ENCODE results near the gene PRTFDC1.
A peak's percentile ranks its signal among the peaks of the same experiment; 100 is the strongest.
"Not testable (repeated sequence)": the region's sequence is repeated elsewhere in the genome, so short reads cannot be mapped to it uniquely, and the experiment has no call there.

PRTFDC1 gene, protein sequence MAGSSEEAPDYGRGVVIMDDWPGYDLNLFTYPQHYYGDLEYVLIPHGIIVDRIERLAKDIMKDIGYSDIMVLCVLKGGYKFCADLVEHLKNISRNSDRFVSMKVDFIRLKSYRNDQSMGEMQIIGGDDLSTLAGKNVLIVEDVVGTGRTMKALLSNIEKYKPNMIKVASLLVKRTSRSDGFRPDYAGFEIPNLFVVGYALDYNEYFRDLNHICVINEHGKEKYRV

DNA sequence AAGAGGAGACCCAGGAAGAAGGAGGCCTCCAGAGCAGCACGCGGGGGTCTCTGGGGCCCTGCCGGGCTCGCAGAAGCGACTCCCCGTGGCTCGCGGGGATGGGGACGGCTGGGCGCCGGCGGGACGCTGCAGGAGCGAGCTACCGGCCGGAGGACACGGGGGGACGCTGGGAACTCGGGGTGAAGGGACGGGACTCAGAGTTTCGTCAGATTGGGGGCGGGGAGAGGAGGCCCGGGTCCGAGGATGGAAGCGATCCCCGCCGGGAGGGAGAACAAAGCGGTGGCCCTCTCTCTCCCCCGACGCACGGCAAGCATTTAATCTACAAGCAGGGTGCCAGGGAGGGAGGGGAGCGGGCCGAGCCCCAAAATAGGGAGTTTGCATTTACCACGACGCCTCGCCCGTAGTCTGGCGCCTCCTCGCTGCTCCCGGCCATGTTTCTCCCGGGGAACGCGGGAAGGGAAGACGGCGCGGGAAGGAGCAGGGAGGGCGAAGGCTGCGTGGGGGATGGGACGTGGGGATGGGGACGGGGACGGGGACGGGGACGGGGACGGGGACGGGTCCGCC, at the start of gene PRTFDC1:
Gene PRTFDC1 (minus strand): TSS at position 464 of the 564 bp plus-strand sequence. CDS start 31 bp downstream, at position 433.
- peak; percentile 72 for DNase-seq (ENCODE audit: low spot score)

DNA sequence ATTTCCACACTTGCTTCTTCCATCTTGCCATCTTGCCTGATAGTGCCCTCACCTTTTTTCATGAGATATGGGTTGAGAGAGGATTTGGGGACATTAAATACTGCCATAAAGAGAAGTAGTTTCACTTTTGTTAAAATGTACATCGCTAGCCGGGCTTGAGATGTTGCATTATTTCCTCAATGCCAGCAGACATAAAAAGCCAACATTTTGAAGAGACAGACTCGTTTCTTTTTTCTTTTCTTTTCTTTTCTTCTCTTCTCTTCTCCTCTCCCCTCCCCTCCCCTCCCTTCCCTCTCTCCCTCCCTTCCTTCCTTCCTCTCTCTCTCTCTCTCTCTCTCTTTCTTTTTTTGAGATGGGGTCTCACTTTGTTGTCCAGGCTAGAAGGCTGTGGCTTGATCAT, 45.6 kb upstream of the PRTFDC1 start:
- DNase-seq (ENCODE audit: low spot score) = no peak

DNA sequence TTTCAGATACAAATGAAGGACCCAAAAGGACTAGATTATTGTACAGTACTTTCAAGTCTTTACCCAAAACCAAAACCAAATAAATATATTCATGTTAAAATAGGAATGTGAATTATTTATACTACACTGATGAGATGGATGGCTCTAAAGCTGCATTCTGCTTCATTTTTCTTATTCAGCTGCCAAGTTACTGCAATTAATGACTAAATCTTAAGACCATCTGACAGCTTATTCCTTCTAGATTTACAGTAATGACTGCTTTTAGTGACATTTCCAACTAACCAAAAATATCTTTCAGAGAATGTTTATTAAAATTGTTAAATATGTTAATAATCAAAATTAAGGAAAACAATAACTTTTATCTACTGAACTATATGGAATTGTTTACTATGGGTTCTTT, 42.7 kb upstream of the PRTFDC1 start:
- DNase-seq (ENCODE audit: low spot score) = no peak

DNA sequence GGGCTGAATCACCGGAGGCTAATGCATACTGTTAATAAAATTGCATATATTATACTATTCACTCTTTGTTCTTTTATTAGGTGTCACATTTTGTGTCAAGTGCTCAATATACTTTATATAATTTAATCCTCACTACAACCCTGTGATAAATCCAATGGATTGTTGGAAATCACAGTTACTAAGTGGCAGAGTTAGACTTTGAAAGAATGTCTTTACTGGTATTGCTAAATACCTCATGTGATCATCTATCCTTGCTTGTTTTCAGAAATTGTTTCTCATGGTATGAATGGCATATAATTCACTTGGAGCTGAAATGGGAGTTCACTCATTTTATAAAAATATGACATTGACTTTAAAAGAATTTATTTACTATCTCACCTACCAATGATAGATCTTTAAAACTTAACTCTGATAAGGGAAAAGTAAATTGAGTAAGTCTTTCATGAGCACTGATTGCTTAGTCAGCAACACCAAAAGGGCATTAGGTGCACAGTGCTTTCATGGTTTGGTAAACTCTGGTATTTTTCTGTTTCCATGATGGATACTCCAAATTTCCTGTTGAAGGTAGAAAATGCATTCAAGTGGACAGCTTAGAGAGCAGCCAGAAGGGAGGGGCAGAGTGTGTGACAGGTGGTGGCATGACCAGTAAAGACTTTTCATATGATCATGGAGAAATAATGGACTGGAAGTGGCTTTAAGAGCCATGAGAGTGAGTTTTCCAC, 41.0 kb upstream of the PRTFDC1 start:
- DNase-seq (ENCODE audit: low spot score) = no peak

DNA sequence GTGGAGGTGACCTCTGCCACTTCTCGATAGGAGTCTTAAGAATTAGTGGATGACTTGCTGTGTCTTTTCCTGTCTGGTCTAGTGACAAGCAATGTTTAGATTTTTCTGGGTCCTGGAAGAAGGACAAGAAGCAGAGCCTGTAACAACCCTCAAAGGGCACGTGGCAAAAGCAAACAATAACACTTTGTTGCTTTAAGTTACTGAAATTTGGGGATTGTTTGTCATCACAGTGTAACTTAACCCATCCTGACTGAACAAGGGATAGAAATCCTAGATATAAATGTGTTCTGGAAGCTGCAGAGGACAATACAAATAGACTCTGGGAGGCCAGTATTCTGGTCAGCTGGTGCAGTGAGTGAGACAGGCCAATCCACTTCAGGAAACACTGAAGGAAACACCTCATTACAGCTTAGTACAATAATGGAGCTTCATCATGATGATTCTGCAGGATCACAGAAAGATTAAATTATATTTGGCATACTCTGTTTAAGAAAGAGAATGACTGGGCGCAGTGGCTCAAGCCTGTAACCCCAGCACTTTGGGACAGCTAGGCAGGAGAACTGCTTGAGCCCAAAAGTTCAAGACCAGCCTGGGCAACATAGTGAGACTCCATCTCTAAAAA, 40.2 kb upstream of the PRTFDC1 start:
- DNase-seq (ENCODE audit: low spot score) = no peak

DNA sequence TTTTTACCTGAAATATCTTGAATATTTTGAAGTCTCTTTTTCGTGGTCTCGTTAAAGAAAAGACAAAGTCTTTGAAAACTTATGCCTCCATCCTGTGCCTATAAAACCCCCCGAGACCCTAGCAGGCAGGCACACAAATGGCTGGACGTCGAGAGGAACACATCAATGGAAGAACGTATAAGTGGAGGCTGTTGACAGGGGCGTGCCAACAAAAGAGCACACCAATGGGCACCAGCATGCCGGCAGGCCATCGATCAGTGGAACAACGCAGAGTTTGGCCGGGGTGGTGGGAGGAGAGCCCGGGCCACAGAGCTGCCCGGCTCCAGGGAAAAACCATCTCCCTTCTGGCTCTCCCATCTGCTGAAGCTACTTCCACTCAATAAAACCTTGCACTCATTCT, 38.9 kb upstream of the PRTFDC1 start:
- no peak for DNase-seq (ENCODE audit: low spot score)

DNA sequence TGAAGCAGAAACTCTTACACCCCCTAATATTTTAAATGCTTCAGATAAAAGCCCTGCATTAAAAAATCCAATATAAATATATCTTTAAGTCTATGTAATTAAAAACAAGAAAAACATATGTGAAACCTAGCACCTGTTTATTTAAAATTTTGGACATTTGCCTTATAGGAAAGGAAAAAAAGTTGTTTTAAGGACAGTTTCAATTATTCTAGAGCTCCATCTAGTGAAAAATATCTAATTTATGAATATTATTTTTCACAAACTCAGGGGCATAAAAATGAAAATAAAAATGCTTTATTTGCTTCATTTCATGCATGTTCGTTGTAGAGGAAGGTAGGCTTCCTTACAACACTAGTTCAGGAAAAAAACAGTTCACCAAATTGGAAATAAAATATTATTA, 37.5 kb upstream of the PRTFDC1 start:
- no peak for DNase-seq (ENCODE audit: low spot score)

DNA sequence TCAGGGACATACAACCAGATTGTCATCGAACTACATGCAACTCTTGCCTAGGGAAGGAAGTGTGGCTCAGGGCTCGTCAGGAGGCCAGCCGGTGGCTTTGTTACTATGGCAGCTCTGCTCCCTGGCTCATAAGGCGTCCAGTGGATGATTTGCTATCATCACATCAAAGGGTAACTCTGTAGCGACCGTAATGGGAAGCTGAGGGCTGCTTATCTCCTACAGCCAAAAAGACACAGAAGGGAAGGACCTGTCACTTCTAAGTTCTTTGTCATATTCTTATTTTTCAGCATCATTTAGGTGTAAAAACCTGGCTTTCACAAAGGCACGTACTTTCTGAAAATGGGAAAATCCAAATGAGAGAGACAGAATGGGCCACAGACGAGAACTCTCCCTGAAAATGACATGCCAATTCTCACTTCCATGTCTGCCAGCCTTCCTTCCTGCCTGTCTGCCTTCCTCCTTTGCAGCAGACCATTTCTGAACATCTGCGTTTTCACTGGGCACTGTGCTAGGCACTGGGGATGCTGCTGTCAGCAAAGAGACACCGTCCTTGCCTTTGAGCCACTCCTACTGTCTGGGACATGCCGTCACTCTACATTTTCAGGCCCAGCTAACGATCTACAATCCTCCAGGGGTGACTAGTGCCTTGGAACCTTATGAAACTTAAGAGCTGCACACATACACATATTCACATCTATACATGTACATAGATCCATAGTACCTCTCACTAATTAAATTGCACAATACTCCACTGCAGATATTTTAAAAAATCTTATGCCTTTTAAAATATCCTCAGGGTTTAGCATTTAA, 36.6 kb upstream of the PRTFDC1 start:
- peak; percentile 80 for DNase-seq (ENCODE audit: low spot score)

DNA sequence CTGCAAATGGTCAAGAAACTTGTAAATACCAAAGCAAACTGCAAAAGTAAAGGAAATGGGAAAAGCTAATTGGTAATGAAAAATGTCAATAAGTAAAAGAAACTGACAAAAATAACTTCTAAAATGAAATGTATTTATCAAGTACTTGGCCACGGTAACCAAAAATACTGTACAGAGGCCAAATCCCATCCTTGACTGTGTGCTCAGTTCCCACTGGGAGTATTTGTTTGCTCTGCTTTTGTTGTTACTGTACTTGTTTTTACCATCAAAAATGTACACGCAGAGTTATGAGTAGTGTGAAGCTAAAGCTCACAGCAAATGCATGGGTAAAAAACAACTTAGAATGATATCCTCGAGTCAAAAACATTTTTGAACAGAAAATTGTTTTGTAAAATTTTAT, 32.5 kb upstream of the PRTFDC1 start:
- no peak for DNase-seq (ENCODE audit: low spot score)

DNA sequence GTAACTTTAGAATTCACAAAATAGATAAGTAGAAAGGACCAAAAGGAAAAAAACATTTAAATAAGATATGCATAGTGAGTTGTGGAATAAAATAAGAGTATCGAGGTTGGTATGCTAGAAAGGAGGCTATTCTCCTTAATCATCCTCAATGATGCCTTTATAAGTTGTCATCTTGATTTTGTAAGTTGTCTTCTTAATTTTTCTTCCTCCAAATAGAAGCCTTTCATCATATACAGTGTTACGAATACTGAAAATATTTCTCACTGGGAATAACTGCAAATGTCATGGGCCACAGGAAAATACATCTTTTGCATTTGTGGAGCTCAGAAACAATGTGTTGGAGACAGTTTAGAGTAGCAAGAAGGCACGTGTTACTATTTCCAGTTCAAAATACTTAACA, 31.5 kb upstream of the PRTFDC1 start:
- DNase-seq (ENCODE audit: low spot score) = no peak

DNA sequence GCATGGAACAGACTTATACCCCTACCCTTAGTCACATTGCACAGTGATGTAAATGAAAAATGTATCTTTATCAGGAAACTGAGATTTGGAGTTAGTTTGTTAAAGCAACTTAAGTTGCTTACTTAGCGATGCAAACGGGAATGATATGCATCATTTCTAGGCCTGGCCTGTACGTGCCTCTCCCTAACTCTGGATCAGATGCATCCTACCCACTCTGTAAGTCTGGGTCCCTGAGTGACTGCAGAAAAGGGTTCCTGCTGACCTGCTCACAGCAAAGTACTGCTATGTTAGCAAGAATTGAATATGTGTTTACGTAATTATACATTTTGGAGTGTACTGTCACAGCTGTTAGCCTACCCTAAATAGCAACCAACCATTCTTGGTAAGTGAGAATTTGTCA, 30.7 kb upstream of the PRTFDC1 start:
- no peak for DNase-seq (ENCODE audit: low spot score)

DNA sequence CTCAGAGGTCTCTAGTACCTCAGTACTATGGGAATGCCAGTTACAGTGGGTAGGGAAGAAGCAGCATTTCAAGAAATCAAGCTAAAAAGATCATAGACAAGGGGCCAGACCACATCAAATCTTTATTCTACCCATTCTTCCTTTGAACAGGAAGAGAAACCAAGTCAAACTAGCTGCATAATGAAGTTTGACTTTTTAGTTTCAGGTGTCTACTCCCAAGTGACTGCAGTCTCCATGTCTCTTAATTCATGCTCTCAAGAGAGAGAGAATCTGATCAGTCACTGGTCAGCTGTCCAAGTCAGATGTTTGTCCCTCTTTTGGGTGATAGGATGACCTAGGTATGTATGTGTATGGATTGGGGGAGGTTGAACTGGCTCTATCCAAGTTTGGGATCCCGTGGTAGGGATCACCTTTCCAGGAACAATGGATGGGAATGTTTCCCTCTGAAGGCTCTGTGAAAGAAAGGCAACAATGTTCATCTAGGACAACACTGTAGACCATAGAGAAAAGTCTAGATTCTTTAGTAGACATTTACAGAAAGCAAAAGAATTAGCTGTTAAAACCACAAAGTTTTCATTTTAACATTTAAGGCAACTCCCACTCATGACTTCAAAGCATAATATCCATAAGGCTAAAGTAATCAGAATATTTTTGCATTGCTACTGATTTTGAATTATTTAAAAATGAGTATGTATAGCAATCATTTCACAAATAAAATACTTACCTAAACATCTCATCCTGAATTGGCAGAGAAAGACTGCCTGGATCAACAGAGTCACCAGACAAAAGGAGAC, 30.1 kb upstream of the PRTFDC1 start:
- DNase-seq (ENCODE audit: low spot score) = no peak

DNA sequence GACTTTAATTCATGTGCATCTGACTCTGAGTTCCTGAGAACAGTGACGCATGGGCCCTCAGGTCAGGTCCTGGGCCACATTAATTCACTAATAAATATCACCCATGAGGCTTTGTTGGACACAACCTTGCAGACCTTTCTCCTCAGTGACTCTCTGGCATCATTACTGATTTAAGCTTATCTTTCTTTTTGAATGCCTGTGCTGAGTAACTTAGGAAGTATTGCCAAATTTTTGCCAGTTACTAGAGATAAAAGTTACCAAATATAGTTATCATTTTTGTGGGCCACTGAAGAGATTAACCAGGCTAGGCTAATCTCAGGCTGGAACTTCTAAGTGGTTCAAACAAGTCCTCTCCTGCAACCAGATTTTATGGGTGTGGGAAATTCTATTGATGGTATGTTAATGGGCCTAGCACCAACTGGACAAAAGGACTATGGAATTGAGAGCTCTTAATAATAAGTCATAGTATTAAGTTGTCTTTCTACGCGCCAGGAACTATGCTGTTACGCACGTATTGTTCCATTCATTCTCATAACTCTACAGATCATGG, 28.8 kb upstream of the PRTFDC1 start:
- DNase-seq (ENCODE audit: low spot score) = no peak

DNA sequence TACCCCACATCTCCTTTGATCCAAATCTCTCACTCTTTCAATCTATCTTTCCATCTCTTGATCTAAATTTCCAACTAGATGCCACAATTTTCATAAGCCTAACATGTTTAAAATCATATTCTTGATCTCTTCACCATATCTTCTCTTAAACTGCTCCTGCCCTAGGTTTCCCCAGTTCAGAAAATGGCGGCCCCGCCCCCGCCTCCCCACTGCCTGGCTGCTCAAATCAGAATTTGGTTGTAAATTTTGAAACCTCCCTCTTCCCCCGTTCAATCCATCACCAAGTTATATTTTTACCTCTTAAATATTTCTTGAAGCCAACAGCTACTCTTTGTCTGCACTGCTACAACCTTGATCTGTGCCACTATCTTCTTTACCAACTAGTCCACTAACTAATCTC, 27.3 kb upstream of the PRTFDC1 start:
- DNase-seq (ENCODE audit: low spot score) = no peak

DNA sequence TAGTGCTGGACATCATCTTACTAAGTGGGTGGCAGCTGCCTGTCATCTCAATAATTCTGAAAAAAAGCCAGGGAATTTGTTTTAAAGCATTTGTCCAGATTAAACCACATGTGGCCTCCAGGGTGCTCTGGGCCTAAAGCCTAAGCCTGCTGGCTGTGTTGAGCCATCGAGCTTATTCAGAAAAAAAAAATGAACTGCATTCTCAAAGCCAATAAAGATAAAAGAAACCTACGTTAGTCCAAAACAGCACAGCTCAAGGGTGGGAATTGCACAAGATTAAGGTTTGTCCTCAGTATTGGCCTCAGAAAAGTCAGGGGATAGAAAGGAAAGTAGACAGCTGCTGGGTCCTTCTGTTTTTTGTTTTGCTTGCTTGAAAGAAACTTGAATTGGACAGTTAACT, 22.6 kb upstream of the PRTFDC1 start:
- no peak for DNase-seq (ENCODE audit: low spot score)

DNA sequence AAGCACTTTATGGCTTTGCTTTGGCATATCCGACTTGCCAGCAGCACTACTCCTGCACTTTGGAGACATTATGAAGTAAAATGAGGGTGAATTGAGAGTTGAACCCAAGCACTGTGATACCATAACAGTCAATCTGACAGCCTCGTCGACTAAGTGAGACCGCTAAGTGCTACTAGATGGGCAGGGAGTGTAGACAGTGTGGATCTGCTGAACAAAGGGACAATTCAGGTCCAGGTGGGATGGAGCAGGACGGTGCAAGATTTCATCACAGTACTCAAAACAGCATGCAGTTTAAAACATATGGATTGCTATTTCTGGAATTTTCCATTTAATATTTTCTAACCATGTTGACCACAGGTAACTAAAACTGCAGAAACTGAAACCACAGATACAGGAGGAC, 20.8 kb upstream of the PRTFDC1 start:
- DNase-seq (ENCODE audit: low spot score) = no peak

DNA sequence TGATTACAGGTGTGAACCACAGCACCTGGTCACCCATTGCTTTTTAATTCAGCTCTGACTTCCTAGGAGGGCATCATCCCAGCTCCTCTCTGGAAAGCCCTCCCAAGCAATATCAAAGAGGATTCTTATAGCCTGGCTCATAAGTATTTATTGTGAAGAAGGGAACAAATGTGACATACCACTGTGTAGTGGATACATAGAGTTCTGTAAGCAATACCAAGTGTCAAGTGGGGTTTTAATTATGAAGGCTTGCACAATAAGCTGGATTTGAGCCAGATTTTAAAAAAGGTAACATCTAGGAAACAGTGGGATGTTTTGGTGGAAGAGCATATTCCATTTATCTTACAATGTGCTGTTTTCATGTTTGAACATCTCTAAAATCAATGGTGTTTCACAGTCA, 19.0 kb upstream of the PRTFDC1 start:
- DNase-seq (ENCODE audit: low spot score) = no peak

DNA sequence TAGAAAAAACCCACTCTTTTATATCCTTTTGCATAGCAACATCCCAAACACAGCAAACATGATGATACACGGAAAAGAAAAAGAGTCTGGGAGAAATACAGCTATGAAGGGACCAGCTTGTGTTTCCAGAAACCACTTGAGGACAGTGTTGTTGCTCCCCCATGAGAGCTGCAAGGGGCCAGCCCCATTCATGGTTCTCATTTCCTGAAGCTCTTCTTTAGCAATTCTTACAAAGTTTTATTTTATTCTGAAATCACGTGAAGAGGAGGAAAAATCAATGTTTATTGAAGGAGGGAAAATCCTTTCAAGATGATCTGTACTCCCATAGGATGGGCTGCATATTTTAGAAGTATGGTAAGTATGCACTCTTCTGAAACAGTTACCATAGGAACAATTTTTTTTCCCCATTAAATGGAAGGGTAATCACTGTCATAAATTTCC, 17.5 kb upstream of the PRTFDC1 start:
- no peak for DNase-seq (ENCODE audit: low spot score)

DNA sequence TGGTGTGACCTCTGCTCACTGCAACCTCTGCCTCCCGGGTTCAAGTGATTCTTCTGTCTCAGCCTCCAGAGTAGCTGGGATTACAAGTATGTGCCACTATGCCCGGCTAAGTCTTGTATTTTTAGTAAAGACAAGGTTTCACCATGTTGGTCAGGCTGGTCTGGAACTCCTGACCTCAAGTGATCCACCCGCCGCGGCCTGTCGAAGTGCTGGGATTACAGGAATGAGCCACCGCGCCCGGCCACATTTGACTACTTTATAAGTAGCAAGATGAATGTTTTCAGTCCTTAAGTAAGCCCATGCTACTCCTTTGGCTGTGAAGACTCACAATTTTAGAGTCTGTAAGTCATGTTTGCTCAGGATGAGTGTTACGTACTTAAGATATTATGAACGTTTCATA, 16.5 kb upstream of the PRTFDC1 start:
- not testable (repeated sequence) for DNase-seq (ENCODE audit: low spot score)

DNA sequence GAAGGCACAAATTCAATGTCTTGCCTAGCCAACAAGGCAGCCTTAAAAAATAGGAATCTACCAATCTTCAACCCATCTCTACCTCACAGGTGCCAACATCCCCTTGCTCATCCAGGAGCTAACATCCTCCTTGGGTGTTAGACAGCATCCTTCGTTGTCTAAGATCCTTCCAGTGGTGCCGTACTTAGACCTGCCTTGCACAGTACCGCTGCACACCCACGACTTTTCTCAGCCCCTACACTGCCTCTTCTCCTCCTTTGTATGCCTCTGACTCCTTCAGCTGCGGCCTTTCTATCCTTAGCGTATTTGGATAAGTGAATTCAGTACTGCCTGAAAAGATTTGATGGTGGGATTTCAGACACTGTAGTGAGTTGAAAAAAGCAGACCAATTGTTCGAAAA, 15.9 kb upstream of the PRTFDC1 start:
- DNase-seq (ENCODE audit: low spot score) = no peak

DNA sequence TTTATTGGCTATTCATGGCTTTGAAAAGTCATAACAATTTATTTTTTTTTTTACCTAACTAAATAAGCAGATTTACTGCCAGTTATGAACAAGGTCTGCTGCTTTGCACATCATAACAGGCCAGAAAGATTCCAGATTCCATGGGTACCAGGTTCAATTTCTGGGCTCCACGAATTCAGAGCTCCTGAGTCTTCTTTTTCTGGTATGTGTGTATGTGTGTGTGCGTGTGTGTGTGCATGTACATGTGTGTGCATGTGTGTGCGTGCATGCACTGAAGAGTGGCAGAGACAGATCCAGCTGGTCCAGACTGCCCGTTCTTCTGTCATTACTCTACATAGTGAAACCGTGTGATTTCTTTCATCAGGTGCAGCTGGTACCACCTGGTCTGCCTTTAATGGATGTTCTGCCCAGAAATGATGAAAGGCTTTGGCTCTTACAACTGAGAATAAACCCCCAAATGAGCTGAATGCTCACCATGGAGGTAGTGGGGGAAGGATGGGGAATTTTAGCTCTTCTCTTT, 14.6 kb upstream of the PRTFDC1 start:
- DNase-seq (ENCODE audit: low spot score) = no peak
